ENCODE results near the gene ATP13A3.

ATP13A3 gene

DNA sequence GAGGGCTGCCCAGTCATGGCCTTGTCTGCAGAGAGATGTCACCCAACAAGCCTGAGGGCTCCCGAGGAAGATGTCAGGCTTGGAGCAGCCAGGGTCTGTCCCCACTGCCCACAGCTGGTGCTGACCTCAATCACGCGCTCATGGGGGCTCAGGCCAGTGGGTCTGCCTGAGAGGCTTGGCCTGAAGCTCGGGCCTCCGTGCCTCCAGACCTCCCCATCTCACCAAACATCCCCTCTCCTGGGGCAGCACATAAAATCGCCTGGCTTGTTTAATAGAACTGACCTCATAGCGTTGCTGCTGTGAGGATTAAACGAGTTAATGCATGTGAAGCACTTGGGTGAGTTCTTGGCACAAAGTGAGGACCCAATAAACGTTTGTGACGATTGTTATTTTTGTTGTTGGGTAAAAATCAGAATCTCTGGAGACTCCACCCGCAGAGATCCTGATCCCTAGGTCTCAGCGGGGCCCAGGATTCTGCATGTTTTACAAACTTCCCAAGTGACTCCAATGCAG is 120.8 kb downstream of the ATP13A3 start:
- H3K27me3 ChIP-seq (replicated peaks; ENCODE audit: control insufficient read depth, insufficient read depth, low read length): no peaks in the 10 kb centered on the region; the same call in 1 of the 2 replicates
- TF ChIP-seq CTCF (IDR thresholded peaks at IDR 0.05; ENCODE audit: insufficient read depth, low read length, poor library complexity, severe bottlenecking): no peak
- H3K4me3 ChIP-seq (replicated peaks; ENCODE audit: low read depth, low read length): no peak overlapping the region
- no peaks in the 10 kb centered on the region for H3K36me3 ChIP-seq (ENCODE audit: control insufficient read depth, insufficient read depth, low read length)
- no peak for DNase-seq (ENCODE audit: extremely low read depth, insufficient read length)

DNA sequence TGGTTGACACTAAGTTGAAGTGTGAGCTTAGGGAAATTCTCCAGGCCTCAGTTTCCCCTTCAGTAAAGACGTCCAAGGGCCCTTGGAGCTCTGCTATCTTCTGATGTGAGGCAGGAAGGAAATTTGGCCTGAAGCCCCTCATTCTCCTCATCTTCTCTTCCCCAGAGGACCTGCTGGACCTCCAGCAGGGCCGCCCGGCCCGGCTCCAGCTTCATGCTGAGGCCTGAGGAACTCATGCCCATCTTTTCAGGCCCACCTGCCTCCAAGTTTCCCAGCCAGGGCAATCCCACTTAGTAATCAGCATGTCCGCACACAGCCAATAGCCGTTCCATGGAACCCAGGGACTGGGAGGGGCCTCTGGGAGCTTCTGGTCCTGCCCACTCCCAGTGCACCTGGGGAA is 121.3 kb downstream of the ATP13A3 start:
- no peak for DNase-seq (ENCODE audit: extremely low read depth, insufficient read length)
- Histone ChIP-seq H3K36me3 (ENCODE audit: control insufficient read depth, insufficient read depth, low read length) (no peaks in the 10 kb centered on the region), H3K4me3 (replicated peaks; ENCODE audit: low read depth, low read length) (no peak overlapping the region), H3K27me3 (replicated peaks; ENCODE audit: control insufficient read depth, insufficient read depth, low read length) (no peaks in the 10 kb centered on the region; the same call in 1 of the 2 replicates)
- no peak for TF ChIP-seq CTCF (IDR thresholded peaks at IDR 0.05; ENCODE audit: insufficient read depth, low read length, poor library complexity, severe bottlenecking)

- DNase-seq (ENCODE audit: extremely low read depth, insufficient read length): no peak
- Histone ChIP-seq H3K27me3 (replicated peaks; ENCODE audit: control insufficient read depth, insufficient read depth, low read length) (no peaks in the 10 kb centered on the region; the same call in 1 of the 2 replicates), H3K36me3 (ENCODE audit: control insufficient read depth, insufficient read depth, low read length) (no peaks in the 10 kb centered on the region), H3K4me3 (replicated peaks; ENCODE audit: low read depth, low read length) (no peak overlapping the region)
- no peak for TF ChIP-seq CTCF (IDR thresholded peaks at IDR 0.05; ENCODE audit: insufficient read depth, low read length, poor library complexity, severe bottlenecking)
Observed at GRCh38 chr3:194364652-194365434, 122.0 kb downstream of the ATP13A3 start.

- DNase-seq (ENCODE audit: extremely low read depth, insufficient read length): no peak
- no peaks in the 10 kb centered on the region for H3K36me3 ChIP-seq (ENCODE audit: control insufficient read depth, insufficient read depth, low read length)
- H3K4me3 ChIP-seq (replicated peaks; ENCODE audit: low read depth, low read length): no peak overlapping the region
- no peaks in the 10 kb centered on the region; the same call in 1 of the 2 replicates for H3K27me3 ChIP-seq (replicated peaks; ENCODE audit: control insufficient read depth, insufficient read depth, low read length)
- TF ChIP-seq CTCF (IDR thresholded peaks at IDR 0.05; ENCODE audit: insufficient read depth, low read length, poor library complexity, severe bottlenecking): no peak
Observed at GRCh38 chr3:194364314-194364651, 122.5 kb downstream of the ATP13A3 start.

GRCh38 chr3:194360568-194360967 is 126.2 kb downstream of the ATP13A3 start:
- Histone ChIP-seq H3K27me3 (replicated peaks; ENCODE audit: control insufficient read depth, insufficient read depth, low read length) (no peaks in the 10 kb centered on the region; the same call in 1 of the 2 replicates), H3K36me3 (ENCODE audit: control insufficient read depth, insufficient read depth, low read length) (no peaks in the 10 kb centered on the region), H3K4me3 (replicated peaks; ENCODE audit: low read depth, low read length) (no peak overlapping the region)
- DNase-seq (ENCODE audit: extremely low read depth, insufficient read length): no peak
- TF ChIP-seq CTCF (IDR thresholded peaks at IDR 0.05; ENCODE audit: insufficient read depth, low read length, poor library complexity, severe bottlenecking): no peak

Data from GM06990 (cell line).